ENCODE data around the gene CLEC4C.

- TF ChIP-seq, protein P1, sequence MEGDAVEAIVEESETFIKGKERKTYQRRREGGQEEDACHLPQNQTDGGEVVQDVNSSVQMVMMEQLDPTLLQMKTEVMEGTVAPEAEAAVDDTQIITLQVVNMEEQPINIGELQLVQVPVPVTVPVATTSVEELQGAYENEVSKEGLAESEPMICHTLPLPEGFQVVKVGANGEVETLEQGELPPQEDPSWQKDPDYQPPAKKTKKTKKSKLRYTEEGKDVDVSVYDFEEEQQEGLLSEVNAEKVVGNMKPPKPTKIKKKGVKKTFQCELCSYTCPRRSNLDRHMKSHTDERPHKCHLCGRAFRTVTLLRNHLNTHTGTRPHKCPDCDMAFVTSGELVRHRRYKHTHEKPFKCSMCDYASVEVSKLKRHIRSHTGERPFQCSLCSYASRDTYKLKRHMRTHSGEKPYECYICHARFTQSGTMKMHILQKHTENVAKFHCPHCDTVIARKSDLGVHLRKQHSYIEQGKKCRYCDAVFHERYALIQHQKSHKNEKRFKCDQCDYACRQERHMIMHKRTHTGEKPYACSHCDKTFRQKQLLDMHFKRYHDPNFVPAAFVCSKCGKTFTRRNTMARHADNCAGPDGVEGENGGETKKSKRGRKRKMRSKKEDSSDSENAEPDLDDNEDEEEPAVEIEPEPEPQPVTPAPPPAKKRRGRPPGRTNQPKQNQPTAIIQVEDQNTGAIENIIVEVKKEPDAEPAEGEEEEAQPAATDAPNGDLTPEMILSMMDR (IDR thresholded peaks at IDR 0.05): no peak
- no peak for TF ChIP-seq POLR2A (IDR thresholded peaks at IDR 0.05)
Observed at GRCh38 chr12:7729746-7730145, 17.4 kb downstream of the CLEC4C start.

Measured in right lobe of liver (tissue), 4 donors.